LoVo (cell line): ENCODE measurements around the gene RTL9.
"Not testable (repeated sequence)": the region's sequence is repeated elsewhere in the genome, so short reads cannot be mapped to it uniquely, and the experiment has no call there.

ENCODE experiments used
- DNase-seq: peaks from one replicate; pipeline ENCODE4 v3.0.0-alpha.2; 2016; ENCODE audit warnings: low spot score

RTL9 gene

DNA sequence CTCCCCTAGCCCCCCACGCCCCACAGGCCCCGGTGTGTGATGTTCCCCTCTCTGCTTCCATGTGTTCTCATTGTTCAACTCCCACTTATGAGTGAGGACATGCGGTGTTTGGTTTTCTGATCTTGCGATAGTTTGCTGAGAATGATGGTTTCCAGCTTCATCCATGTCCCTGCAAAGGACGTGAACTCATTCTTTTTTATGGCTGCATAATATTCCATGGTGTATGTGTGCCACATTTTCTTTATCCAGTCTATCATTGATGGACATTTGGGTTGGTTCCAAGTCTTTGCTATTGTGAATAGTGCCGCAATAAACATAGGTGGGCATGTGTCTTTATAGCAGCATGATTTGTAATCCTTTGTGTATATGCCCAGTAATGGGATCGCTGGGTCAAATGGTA, 47.6 kb downstream of the RTL9 start:
- not testable (repeated sequence) for DNase-seq

DNA sequence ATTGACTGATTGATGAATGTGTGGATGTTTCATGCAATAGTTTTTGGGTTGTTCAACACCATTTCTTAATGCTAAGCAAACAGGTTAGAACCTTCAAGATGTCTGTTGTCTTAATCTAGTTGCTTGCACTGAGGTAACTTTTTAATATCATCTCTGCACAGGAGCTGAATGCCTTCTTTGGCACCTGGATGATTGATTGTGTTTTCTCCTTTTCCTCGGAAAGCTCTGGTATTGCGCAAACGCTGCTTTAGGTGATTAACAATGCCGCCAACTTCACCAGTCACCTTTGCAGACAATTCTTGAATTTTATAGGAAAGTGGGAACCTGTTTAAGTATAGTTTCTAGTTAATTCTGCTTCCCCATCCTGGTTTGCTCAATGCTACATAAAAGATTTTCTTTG, 48.2 kb downstream of the RTL9 start:
- DNase-seq = no peak

DNA sequence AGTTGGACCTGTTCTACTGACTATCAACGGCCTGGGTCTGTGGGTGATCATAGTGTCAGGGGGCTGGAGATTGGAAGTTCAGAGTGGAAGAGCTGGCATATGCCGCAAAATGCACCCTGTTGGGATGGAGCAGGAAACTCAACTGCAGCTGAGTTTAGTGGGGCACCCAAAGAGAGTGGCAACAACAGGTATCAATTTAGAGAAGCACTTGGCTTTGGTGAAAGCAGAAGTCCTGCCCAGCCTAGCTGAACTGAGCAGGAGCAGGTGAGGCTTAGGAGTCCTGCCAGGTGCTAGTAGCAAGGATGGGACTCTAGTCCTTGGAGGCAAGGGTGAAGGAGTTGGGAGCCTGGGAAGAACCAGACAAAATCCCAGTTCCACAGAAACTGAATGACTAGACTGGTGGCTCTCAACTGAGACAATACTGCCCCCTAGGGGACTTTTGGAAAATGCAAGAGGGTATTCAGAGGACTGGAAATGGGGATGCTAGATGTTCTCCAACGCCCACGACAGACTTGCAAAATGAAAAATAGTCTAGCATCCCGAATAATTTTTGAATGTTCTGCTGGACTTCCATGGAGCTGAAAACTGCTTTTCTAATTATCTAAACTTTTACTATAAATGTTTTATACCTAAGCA, 49.4 kb downstream of the RTL9 start:
- DNase-seq = peak; percentile 42
